ENCODE measurements around the gene TCF23.

- TF ChIP-seq POLR2AphosphoS5 (IDR thresholded peaks at IDR 0.05; ENCODE audit: low read depth, low read length) (no peak), POLR2A (IDR thresholded peaks at IDR 0.05; ENCODE audit: low read depth, low read length) (no peak), POU2F2 (IDR thresholded peaks at IDR 0.05; ENCODE audit: low read depth, low read length) (no peak)
Measured at GRCh38 chr2:27175330-27175729, 26.5 kb downstream of the TCF23 start.

All from GM12891 (cell line).